HG03097 (cell line): Measurements from ENCODE around the gene LHX3.

Source experiments
- ATAC-seq: cut with Tn5 transposase; IDR thresholded peaks from one replicate; pipeline ENCODE4 v1.9.1; 2021; ENCODE audit not compliant: unreplicated experiment, low FRiP score

The LHX3 gene

GRCh38 chr9:136179761-136180160 lies 25.2 kb downstream of the LHX3 start:
- ATAC-seq, result no peak

- no peak for ATAC-seq
Observed at GRCh38 chr9:136179101-136179616, 25.8 kb downstream of the LHX3 start.

- no peak for ATAC-seq
Observed at GRCh38 chr9:136178773-136179075, 26.2 kb downstream of the LHX3 start.

- ATAC-seq, result no peak
Observed at GRCh38 chr9:136178061-136178772, 26.7 kb downstream of the LHX3 start.

- ATAC-seq, result no peak
Observed at GRCh38 chr9:136177224-136177623, 27.7 kb downstream of the LHX3 start.

GRCh38 chr9:136175616-136176197 lies 29.2 kb downstream of the LHX3 start:
- ATAC-seq, result no peak

- ATAC-seq, result no peak
Observed at GRCh38 chr9:136174779-136175615, 29.9 kb downstream of the LHX3 start.

- no peak for ATAC-seq
Observed at GRCh38 chr9:136173648-136174290, 31.2 kb downstream of the LHX3 start.

- no peak for ATAC-seq
Observed at GRCh38 chr9:136172412-136173079, 32.4 kb downstream of the LHX3 start.

- ATAC-seq, result no peak
Observed at GRCh38 chr9:136171801-136172411, 33.0 kb downstream of the LHX3 start.

GRCh38 chr9:136171009-136171800 lies 33.7 kb downstream of the LHX3 start:
- ATAC-seq, result no peak

- ATAC-seq, result no peak
Observed at GRCh38 chr9:136170006-136170901, 34.7 kb downstream of the LHX3 start.

- no peak for ATAC-seq
Observed at GRCh38 chr9:136169495-136169894, 35.4 kb downstream of the LHX3 start.

- no peak for ATAC-seq
Observed at GRCh38 chr9:136163248-136163850, 41.6 kb downstream of the LHX3 start.

GRCh38 chr9:136160995-136161610 lies 43.8 kb downstream of the LHX3 start:
- no peak for ATAC-seq

GRCh38 chr9:136160381-136160841 lies 44.5 kb downstream of the LHX3 start:
- no peak for ATAC-seq

GRCh38 chr9:136159851-136160250 lies 45.1 kb downstream of the LHX3 start:
- ATAC-seq, result no peak
